ENCODE measurements around the gene PFKFB1. TPM values are rescaled to one million over a fixed set of nuclear protein-coding genes. Genes with fewer than 3 reads are reported as not detected.

Gene PFKFB1
- total RNA-seq, 1 donor from 2014 or later, result 0.17 TPM

DNA sequence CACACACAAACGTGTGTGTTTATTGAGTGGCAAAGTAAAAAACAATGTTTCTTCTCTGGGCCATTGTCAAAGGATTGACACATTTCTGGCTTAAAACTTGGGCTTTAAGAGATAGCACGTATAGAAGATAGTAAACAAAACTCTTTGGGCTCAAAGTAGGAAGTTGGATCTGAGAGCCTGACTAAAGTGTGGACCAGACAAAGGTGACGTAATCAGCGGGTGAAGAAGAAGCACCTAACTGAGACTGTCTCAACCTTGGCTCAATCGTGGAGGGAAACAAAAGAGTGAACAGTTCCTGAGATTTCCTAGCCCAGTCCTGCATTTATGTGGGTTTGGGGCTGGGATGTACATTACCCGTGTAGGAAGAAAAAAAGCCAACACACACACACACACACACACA is 13.7 kb downstream of the PFKFB1 start:
- Histone ChIP-seq H3K9ac (no peak overlapping the region), H3K27me3 (no peaks in the 10 kb centered on the region), H3K4me3 (no peak overlapping the region), H3K36me3 (no peaks in the 10 kb centered on the region), H3K79me2 (ENCODE audit: low read depth) (no peaks in the 10 kb centered on the region), H3K4me1 (no peaks in the 10 kb centered on the region), H3K27ac (no peak overlapping the region), H3K9me3 (ENCODE audit: low read depth) (peaks cover 7% of the 10 kb centered on the region), H3K4me2 (no peak overlapping the region), H4K20me1 (ENCODE audit: low read depth) (no peaks in the 10 kb centered on the region), H2AFZ (replicated peaks) (no peak overlapping the region), H3F3A (ENCODE audit: low read depth) (no peaks in the 10 kb centered on the region)
- Mint-ChIP-seq H3K4me1 (no peaks in the 10 kb centered on the region), H3K4me3 (no peak overlapping the region), H3K27ac (no peak overlapping the region), H3K36me3 (no peaks in the 10 kb centered on the region), H3K9me3 (no peaks in the 10 kb centered on the region), H3K27me3 (ENCODE audit: insufficient read depth, low read depth) (no peaks in the 10 kb centered on the region)
- TF ChIP-seq EZH2phosphoT487 (IDR thresholded peaks at IDR 0.05), result no peak
- DNase-seq (ENCODE audit: low spot score), result no peak

DNA sequence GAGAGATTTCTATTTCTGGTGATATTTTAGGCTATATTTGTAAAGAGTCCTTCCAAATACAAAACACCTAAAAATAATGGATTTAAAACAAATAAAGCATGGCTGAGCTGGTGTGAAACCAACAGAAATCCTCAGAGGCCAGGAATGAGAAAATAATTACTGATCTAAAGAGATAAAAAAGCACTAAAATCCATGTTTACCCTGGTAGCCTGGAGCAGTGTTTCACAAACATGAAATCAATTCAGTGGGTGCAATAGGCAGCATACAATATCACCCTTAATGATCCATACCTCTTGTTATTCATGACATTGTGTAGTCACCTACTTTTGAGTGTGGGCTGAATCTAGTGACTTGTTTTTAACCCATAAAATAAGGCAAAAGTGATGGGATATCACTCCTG is 14.6 kb downstream of the PFKFB1 start:
- no peaks in the 10 kb centered on the region for H4K20me1 ChIP-seq (ENCODE audit: low read depth)
- Mint-ChIP-seq H3K9me3 (no peaks in the 10 kb centered on the region), H3K4me1 (no peaks in the 10 kb centered on the region), H3K4me3 (no peak overlapping the region), H3K27me3 (ENCODE audit: insufficient read depth, low read depth) (no peaks in the 10 kb centered on the region), H3K36me3 (no peaks in the 10 kb centered on the region), H3K27ac (no peak overlapping the region)
- H3K79me2 ChIP-seq (ENCODE audit: low read depth), result no peaks in the 10 kb centered on the region
- H3K4me2 ChIP-seq, result no peak overlapping the region
- peaks cover 16% of the 10 kb centered on the region for H3K9me3 ChIP-seq (ENCODE audit: low read depth)
- H3K9ac ChIP-seq, result no peak overlapping the region
- TF ChIP-seq EZH2 (IDR thresholded peaks at IDR 0.05), result no peak
- TF ChIP-seq, protein P1, sequence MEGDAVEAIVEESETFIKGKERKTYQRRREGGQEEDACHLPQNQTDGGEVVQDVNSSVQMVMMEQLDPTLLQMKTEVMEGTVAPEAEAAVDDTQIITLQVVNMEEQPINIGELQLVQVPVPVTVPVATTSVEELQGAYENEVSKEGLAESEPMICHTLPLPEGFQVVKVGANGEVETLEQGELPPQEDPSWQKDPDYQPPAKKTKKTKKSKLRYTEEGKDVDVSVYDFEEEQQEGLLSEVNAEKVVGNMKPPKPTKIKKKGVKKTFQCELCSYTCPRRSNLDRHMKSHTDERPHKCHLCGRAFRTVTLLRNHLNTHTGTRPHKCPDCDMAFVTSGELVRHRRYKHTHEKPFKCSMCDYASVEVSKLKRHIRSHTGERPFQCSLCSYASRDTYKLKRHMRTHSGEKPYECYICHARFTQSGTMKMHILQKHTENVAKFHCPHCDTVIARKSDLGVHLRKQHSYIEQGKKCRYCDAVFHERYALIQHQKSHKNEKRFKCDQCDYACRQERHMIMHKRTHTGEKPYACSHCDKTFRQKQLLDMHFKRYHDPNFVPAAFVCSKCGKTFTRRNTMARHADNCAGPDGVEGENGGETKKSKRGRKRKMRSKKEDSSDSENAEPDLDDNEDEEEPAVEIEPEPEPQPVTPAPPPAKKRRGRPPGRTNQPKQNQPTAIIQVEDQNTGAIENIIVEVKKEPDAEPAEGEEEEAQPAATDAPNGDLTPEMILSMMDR (IDR thresholded peaks at IDR 0.05), result no peak
- TF ChIP-seq EZH2phosphoT487 (IDR thresholded peaks at IDR 0.05), result no peak
- H3K27ac ChIP-seq, result no peak overlapping the region
- no peaks in the 10 kb centered on the region for H3F3A ChIP-seq (ENCODE audit: low read depth)
- H3K27me3 ChIP-seq, result no peaks in the 10 kb centered on the region
- H3K4me3 ChIP-seq, result no peak overlapping the region
- no peaks in the 10 kb centered on the region for H3K4me1 ChIP-seq
- no peak for DNase-seq (ENCODE audit: low spot score)
- no peaks in the 10 kb centered on the region for H3K36me3 ChIP-seq
- no peak overlapping the region for H2AFZ ChIP-seq (replicated peaks)

DNA sequence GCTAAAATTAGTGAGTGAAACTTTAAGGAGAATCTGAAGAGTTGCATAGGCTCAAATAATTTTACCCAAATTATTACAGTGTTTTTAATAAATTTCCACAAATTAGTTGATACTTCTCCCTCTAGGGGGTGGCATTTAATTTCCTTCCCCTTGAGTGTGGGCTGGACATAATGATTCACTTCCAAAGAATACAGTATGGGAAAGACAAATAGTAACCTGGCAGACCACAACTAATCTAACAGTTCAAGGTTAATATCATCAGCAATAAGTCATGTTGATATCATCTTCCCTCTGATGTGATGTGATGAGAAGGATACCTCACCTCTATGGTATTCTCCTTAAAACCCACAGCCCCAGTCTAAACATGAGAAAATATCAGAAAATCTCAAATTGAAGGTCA is 15.5 kb downstream of the PFKFB1 start:
- no peak overlapping the region for H3K4me3 ChIP-seq
- no peak overlapping the region for H3K4me2 ChIP-seq
- H3K9me3 ChIP-seq (ENCODE audit: low read depth), result peaks cover 16% of the 10 kb centered on the region
- no peaks in the 10 kb centered on the region for H3K4me1 ChIP-seq
- Mint-ChIP-seq H3K27ac (no peak overlapping the region), H3K36me3 (no peaks in the 10 kb centered on the region), H3K9me3 (peaks cover 4% of the 10 kb centered on the region), H3K4me3 (no peak overlapping the region), H3K27me3 (ENCODE audit: insufficient read depth, low read depth) (no peaks in the 10 kb centered on the region), H3K4me1 (no peaks in the 10 kb centered on the region)
- H2AFZ ChIP-seq (replicated peaks), result no peak overlapping the region
- no peak overlapping the region for H3K9ac ChIP-seq
- H3K27me3 ChIP-seq, result no peaks in the 10 kb centered on the region
- H3K27ac ChIP-seq, result no peak overlapping the region
- TF ChIP-seq EZH2 (IDR thresholded peaks at IDR 0.05) (no peak), EZH2phosphoT487 (IDR thresholded peaks at IDR 0.05) (no peak)
- H3F3A ChIP-seq (ENCODE audit: low read depth), result no peaks in the 10 kb centered on the region
- no peak for DNase-seq (ENCODE audit: low spot score)
- H3K36me3 ChIP-seq, result no peaks in the 10 kb centered on the region
- H4K20me1 ChIP-seq (ENCODE audit: low read depth), result no peaks in the 10 kb centered on the region
- no peaks in the 10 kb centered on the region for H3K79me2 ChIP-seq (ENCODE audit: low read depth)

DNA sequence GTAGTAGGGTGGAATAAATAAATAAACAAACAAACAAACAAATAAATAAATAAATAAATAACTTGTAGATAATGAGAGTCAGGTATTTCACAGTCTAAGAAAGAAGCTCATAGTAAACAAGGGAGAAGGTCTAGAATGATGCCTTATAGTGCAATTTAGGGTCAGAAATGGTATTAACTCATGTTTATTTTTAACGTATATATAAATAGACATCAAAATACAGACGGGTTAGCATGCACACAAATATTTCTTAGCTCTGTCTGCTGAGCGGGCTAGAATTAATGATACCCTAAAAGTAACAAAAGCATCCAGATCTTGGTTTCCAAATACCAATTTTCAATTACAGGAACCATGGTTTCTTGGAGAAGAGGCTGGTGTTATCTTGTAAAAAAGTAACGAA is 16.6 kb downstream of the PFKFB1 start:
- no peaks in the 10 kb centered on the region for H3K36me3 ChIP-seq
- H3K4me1 ChIP-seq, result no peaks in the 10 kb centered on the region
- no peak overlapping the region for H3K4me3 ChIP-seq
- H3K79me2 ChIP-seq (ENCODE audit: low read depth), result no peaks in the 10 kb centered on the region
- Mint-ChIP-seq H3K9me3 (peaks cover 4% of the 10 kb centered on the region), H3K4me3 (no peak overlapping the region), H3K36me3 (no peaks in the 10 kb centered on the region), H3K27me3 (ENCODE audit: insufficient read depth, low read depth) (no peaks in the 10 kb centered on the region), H3K4me1 (no peaks in the 10 kb centered on the region), H3K27ac (no peak overlapping the region)
- H2AFZ ChIP-seq (replicated peaks), result no peak overlapping the region
- DNase-seq (ENCODE audit: low spot score), result no peak
- H3K9ac ChIP-seq, result no peak overlapping the region
- TF ChIP-seq EZH2 (IDR thresholded peaks at IDR 0.05), result no peak
- TF ChIP-seq, protein P1 (IDR thresholded peaks at IDR 0.05), result no peak
- no peak for TF ChIP-seq EZH2phosphoT487 (IDR thresholded peaks at IDR 0.05)
- no peak overlapping the region for H3K27ac ChIP-seq
- H3K4me2 ChIP-seq, result no peak overlapping the region
- peaks cover 16% of the 10 kb centered on the region for H3K9me3 ChIP-seq (ENCODE audit: low read depth)
- no peaks in the 10 kb centered on the region for H3K27me3 ChIP-seq
- H4K20me1 ChIP-seq (ENCODE audit: low read depth), result no peaks in the 10 kb centered on the region
- no peaks in the 10 kb centered on the region for H3F3A ChIP-seq (ENCODE audit: low read depth)
